ENCODE measurements around the gene LDHD. TPM values are rescaled to one million over a fixed set of nuclear protein-coding genes. Genes with fewer than 3 reads are reported as not detected.

The LDHD gene
- total and polyA plus RNA-seq, 9 of the 15 experiments (the other 6 are each of a cell fraction or from before 2014, with no cell fraction given) = 0.19 to 0.86 (median 0.54) TPM; not detected in 3

DNA sequence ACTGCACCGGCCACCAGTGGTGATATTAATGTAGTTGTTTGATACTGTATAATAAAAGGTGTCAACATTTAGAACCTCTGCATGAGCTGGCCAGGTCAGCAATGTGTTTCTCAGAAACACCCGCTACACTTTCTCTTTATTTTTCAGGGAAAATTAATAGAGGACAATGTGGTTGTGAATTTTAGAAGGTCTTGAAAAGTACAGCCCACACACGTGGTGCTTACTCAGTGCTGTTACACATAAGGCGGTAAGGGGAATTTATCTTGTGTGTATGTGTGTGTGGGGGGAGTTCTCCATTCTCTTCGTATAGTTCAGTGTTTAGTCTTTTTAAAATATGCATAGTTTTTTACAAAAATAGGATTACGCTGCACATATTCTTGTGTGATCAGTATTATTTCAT, 27.4 kb upstream of the LDHD start:
- H3K9me1 ChIP-seq (ENCODE audit: control insufficient read depth, insufficient read depth, low read length) = no peaks in the 10 kb centered on the region
- no peaks in the 10 kb centered on the region for H4K20me1 ChIP-seq (replicated peaks; ENCODE audit: control insufficient read depth, insufficient read depth, low read length)
- no peak overlapping the region for H3K4me3 ChIP-seq
- H2AFZ ChIP-seq (ENCODE audit: low read depth, low read length) = peak overlapping the region; percentile 42
- peaks cover 2% of the 10 kb centered on the region for H3K79me2 ChIP-seq (ENCODE audit: control insufficient read depth, insufficient read depth, low read length)
- WGBS (ENCODE audit: insufficient coverage, low coverage, missing lambda C conversion rate) = 34% methylated on average over 6 of the region's 6 CpGs
- H3K27me3 ChIP-seq (ENCODE audit: control insufficient read depth in 2 of 2, insufficient read depth in 2 of 2, low read length in 2 of 2) = no peaks in the 10 kb centered on the region
- ATAC-seq (no peak), DNase-seq (ENCODE audit: extremely low read depth in 1 of 4, low spot score in 3 of 4) (no peak), FAIRE-seq (no peak)
- H3K9me3 ChIP-seq (replicated peaks; ENCODE audit: control insufficient read depth, insufficient read depth, low read depth, low read length) = peaks cover 5% of the 10 kb centered on the region; the same call in 1 of the 2 replicates
- H3K4me2 ChIP-seq (ENCODE audit: insufficient read depth, low read length) = no peak overlapping the region
- no TSS peak for BruUV-seq (replicated peaks)
- TF ChIP-seq LARP7 (IDR thresholded peaks at IDR 0.05) (no peak), ZC3H4 (CRISPR knock-in tag; IDR thresholded peaks at IDR 0.05; ENCODE audit: borderline replicate concordance) (no peak), ZKSCAN3 (CRISPR knock-in tag; IDR thresholded peaks at IDR 0.05) (no peak)
- no peak overlapping the region for H3K9ac ChIP-seq (ENCODE audit: insufficient read depth in 1 of 2, low read depth in 2 of 2, low read length in 2 of 2)
- no peaks in the 10 kb centered on the region; the same call in 2 of the 3 replicates for H3K36me3 ChIP-seq (ENCODE audit: control insufficient read depth, insufficient read depth, low read length)
- intact Hi-C loops (cut with micrococcal nuclease) (no loop called here), in situ Hi-C loops (cut with MboI) (loop anchor here (25.0 kb wide), 1 partner anchor 432 kb away; the partner anchor contains the start of gene MLKL)
- H3K4me1 ChIP-seq (replicated peaks in 1 of 2; ENCODE audit: control insufficient read depth in 2 of 2, insufficient read depth in 2 of 2, low read length in 2 of 2) = peaks cover 0 to 6% of the 10 kb centered on the region in 2 experiments; a peak in 3 of 5 replicates
- H3K27ac ChIP-seq (ENCODE audit: extremely low read depth, low read depth, low read length) = no peak overlapping the region
- CTCF ChIA-PET (ENCODE audit: low intra/inter-chr PET ratio) = no interaction called here
- POLR2A ChIA-PET = no interaction called here

GRCh38 chr16:75139498-75139897, 22.9 kb upstream of the LDHD start:
- ChIA-PET POLR2A (no interaction called here), CTCF (ENCODE audit: low intra/inter-chr PET ratio) (no interaction called here)
- no peaks in the 10 kb centered on the region for H3K9me3 ChIP-seq (replicated peaks; ENCODE audit: control insufficient read depth, insufficient read depth, low read depth, low read length)
- no peaks in the 10 kb centered on the region for H3K27me3 ChIP-seq (ENCODE audit: control insufficient read depth in 2 of 2, insufficient read depth in 2 of 2, low read length in 2 of 2)
- H3K4me1 ChIP-seq (replicated peaks in 1 of 2; ENCODE audit: control insufficient read depth in 2 of 2, insufficient read depth in 2 of 2, low read length in 2 of 2) = no peaks in the 10 kb centered on the region; a peak in 2 of 5 replicates
- no peaks in the 10 kb centered on the region for H3K36me3 ChIP-seq (ENCODE audit: control insufficient read depth, insufficient read depth, low read length)
- H4K20me1 ChIP-seq (replicated peaks; ENCODE audit: control insufficient read depth, insufficient read depth, low read length) = no peaks in the 10 kb centered on the region
- 87% methylated on average over 5 of the region's 5 CpGs for WGBS (ENCODE audit: insufficient coverage, low coverage, missing lambda C conversion rate)
- FAIRE-seq (no peak), ATAC-seq (no peak), DNase-seq (ENCODE audit: extremely low read depth in 1 of 4, low spot score in 3 of 4) (no peak)
- no peaks in the 10 kb centered on the region for H3K9me1 ChIP-seq (ENCODE audit: control insufficient read depth, insufficient read depth, low read length)
- no peaks in the 10 kb centered on the region for H3K79me2 ChIP-seq (ENCODE audit: control insufficient read depth, insufficient read depth, low read length)
- no peak overlapping the region for H3K27ac ChIP-seq (ENCODE audit: extremely low read depth, low read depth, low read length)
- in situ Hi-C loops (cut with MboI) (loop anchor here (25.0 kb wide), 1 partner anchor 427 kb away; the partner anchor contains the start of gene MLKL), intact Hi-C loops (cut with micrococcal nuclease) (loop anchor here (10.0 kb wide), 2 partner anchors 275 to 435 kb away; partner anchors contain the start of gene MLKL)
- no TSS peak for BruUV-seq (replicated peaks)
- H3K4me2 ChIP-seq (ENCODE audit: insufficient read depth, low read length) = no peak overlapping the region
- H2AFZ ChIP-seq (ENCODE audit: low read depth, low read length) = no peak overlapping the region
- H3K9ac ChIP-seq (ENCODE audit: insufficient read depth in 1 of 2, low read depth in 2 of 2, low read length in 2 of 2) = no peak overlapping the region
- no peak overlapping the region for H3K4me3 ChIP-seq
- no peak for TF ChIP-seq RFX5 (IDR thresholded peaks at IDR 0.05; ENCODE audit: low read depth, low read length)
- TF ChIP-seq ETV5 (CRISPR knock-in tag; IDR thresholded peaks at IDR 0.05; ENCODE audit: low read depth) = no peak
- TF ChIP-seq NCOR1 (IDR thresholded peaks at IDR 0.05) = no peak
- TF ChIP-seq NR2F6 (CRISPR knock-in tag; IDR thresholded peaks at IDR 0.05) = no peak
- no peak for TF ChIP-seq NR2C2 (CRISPR knock-in tag; IDR thresholded peaks at IDR 0.05)
- no peak for TF ChIP-seq NR2C2 (tag; IDR thresholded peaks at IDR 0.05)
- TF ChIP-seq ARID3B (CRISPR knock-in tag; IDR thresholded peaks at IDR 0.05; ENCODE audit: borderline replicate concordance) = no peak
- TF ChIP-seq FOS (IDR thresholded peaks at IDR 0.05; ENCODE audit: extremely low read depth, insufficient read length) = no peak
- no peak for TF ChIP-seq HOMEZ (CRISPR knock-in tag; IDR thresholded peaks at IDR 0.05)
- no peak for TF ChIP-seq ZFP30 (CRISPR knock-in tag; IDR thresholded peaks at IDR 0.05; ENCODE audit: borderline replicate concordance)
- no peak for TF ChIP-seq ZNF3 (CRISPR knock-in tag; IDR thresholded peaks at IDR 0.05)
